GM19025 (cell line): Measurements from ENCODE around the gene PALLD.

Source experiments
- ATAC-seq: cut with Tn5 transposase; IDR thresholded peaks from one replicate; pipeline ENCODE4 v1.9.1; 2021; ENCODE audit warnings: mild to moderate bottlenecking, low read depth, moderate library complexity; ENCODE audit not compliant: unreplicated experiment

The PALLD gene

GRCh38 chr4:168522829-168523489 is 26.1 kb downstream of the PALLD start:
- ATAC-seq = no peak

DNA sequence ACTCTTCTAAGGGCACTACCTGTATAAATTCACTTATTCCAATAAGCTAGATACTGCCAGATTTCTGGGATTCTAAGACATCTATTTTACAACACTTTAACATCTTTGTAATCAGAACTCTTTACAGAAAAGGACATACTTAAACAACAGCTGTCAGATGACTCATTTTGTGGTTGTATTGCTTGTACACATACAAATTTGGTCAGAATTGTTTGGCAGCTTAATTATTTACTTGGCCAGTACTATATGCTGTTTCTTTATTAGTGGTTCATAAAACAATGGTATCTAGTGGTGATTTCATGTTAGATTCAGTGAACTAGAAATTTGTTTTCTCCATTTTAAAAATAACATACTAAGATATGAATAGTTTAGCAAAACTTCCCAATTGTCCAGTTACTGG is 27.2 kb downstream of the PALLD start:
- no peak for ATAC-seq

DNA sequence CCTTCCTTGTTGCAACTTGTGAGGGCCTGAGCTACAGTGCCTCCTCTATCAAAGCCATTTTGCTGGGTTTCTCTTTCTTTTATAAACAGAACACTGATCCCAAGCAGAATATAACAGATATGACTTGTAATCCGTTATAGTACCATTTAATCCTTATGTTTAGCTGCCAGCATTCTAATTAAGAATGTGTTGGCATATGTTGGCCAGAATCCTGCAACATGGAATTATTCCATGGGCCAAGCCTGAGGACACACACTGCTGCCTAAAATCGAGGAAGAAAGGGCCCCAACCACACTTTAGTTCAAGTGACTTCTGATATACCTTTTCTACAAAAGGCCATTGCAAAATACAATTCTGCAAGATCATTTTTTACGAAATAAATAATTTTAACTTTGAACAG is 28.0 kb downstream of the PALLD start:
- ATAC-seq = no peak

- ATAC-seq = no peak
Measured at GRCh38 chr4:168527560-168527959, 30.7 kb downstream of the PALLD start.

DNA sequence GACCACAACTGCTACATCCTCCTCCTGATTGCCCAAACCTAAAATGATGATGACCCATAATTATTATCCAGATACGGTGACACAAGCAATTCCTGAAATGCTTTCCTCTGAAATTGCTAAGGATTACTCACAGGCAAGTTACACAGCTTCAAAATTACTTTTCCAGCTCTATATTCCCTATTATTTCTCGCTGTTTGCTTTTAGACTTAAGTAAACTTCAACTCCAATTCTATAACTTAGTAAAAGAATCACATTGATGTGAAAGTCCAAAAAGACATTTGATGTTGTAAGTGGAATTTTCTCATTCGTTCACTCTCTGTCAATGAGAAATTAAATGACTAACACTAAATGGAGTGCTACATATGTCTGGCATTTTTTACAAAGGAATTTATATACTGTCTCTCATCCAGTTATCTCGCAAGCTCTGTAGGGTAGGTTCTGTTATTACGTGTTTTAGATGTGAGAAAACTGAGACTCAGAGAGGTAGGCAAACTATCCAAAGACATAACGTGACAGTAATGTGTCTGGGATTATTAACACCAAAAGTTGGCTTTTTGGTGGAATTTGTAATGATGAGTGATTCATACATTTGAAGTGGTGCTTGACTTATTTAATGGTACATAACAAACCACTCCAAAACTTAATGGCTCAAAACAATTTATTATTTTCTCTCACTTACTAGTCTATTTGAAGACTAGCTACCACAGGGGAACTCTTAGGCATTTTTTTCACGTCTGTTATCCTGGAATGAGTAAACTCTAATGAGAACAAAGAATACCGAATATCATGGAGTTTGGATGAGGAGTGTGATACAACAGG is 31.5 kb downstream of the PALLD start:
- ATAC-seq = no peak

DNA sequence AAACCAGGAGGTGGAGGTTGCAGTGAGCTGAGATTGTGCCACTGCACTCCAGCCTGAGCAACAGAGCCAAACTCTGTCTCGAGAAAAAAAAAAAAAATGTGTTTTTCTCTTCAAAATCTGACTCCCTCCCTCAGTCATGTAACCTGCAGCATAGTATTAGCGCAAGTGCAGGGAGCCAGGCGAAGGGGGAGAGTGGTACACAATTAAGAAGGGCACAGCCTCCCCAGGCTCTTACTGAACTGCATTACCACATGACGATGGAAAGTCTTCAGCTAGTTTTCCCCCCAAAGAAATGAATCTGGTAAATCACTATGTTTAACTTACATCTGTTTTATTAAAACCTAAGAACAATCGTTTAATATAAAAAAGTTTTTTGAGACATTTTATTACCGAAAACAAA is 32.4 kb downstream of the PALLD start:
- no peak for ATAC-seq

GRCh38 chr4:168531305-168531704 is 34.5 kb downstream of the PALLD start:
- ATAC-seq = no peak

GRCh38 chr4:168534535-168534934 is 37.7 kb downstream of the PALLD start:
- no peak for ATAC-seq

DNA sequence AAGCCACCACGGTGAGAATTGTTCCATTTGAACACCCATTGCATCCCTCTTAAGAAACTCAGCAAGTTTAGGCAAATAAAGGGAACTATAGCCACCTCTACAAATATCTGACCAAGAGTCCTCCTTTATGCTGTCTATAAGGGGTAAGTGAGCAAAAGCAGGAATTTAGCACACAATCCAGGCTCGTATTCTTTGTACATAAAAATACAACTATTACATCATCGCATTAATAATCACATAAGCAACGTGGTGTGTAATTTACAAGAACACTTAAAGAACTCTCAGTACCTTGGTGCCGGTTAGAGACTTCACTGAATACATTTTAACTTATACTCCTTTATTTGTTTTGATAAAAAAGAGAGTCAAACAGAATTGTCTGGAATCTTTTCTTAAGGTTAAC is 38.8 kb downstream of the PALLD start:
- no peak for ATAC-seq

DNA sequence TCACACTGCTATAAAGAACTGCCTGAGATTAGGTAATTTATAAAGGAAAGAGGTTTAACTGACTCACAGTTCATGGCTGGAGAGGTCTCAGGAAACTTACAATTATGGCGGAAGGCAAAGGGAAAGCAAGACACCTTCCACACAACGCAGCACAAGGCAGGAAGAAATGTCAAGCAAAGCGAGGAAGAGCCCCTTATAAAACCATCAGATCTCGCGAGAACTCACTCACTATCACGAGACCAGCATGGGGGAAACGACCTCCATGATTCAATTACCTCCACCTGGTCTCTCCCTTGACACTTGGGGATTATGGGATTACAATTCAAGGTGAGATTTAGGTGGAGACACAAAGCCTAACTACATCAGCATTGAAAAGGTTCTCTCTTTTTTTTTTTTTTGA is 39.6 kb downstream of the PALLD start:
- ATAC-seq = no peak

DNA sequence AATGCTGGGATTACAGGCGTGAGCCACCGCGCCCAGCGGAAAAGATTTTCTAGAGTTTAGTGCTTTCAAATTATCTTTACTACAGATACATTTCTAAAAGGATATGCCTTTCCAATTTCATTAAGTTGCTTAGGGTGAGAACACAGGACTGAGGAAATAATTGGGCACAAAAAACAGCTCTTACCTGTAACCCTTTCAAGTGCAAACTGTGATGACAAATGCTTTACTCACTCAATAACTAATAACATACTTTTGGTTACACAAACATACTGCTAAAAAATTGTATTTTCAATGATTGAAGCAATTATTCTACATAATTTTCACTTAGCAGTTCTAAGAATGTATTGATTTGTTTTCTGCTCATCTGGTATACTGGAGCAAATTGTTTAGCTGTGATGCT is 40.2 kb downstream of the PALLD start:
- no peak for ATAC-seq

- no peak for ATAC-seq
Measured at GRCh38 chr4:168537571-168537970, 40.7 kb downstream of the PALLD start.

DNA sequence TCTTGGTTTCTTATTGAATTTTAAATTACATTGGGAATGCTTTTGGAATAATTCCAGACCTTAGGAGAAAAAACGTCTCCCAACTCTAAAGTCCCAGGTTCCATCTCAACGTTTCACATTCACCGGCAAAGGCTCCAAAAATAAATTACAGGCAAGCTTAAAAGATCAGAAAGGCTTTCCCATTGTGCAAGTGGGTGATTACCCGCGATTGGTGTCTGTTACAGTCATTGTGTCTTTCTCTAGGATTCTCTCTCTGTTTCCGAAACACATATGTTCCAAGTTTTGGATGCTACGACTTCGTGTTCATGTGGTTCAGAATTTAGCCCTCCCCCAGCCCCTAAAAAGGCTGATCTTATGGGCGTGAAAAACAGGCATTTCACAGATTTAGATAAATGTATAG is 41.8 kb downstream of the PALLD start:
- no peak for ATAC-seq

- ATAC-seq = no peak
Measured at GRCh38 chr4:168540086-168540485, 43.2 kb downstream of the PALLD start.

DNA sequence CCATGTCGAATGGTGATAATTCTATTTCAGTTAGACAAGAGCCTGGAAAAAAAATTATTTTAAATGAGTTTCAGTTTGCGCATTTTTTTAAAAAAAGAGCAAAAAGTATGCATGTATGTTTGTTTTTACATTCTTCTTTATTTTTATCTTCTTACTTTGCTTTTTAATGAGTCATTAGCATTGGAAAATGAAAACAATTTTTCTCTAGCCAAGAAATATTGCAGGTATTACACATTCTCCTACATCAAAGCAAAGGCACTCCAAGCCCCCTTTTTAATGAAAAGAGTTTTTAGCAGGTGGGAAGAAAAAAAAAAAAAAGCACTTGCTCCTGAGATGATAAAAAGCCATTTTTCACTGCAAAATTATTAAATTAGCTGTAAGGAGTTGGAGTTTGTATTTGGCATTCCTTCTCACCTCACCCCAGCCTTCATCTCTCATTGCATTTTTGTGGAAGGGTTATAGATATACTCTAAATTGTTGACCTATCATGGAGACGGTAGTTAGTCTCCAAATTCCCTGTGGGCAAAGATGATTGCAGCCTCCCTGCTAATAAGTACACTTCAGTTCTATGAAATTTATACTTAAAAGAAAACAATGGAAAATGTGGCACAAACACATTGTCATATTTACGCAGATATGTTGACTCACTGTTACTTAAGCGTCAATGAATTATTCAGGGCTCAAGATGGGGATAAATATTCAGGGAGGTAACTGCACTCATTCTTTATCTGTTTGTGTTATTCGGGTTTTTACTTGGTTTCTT is 43.8 kb downstream of the PALLD start:
- ATAC-seq = no peak

DNA sequence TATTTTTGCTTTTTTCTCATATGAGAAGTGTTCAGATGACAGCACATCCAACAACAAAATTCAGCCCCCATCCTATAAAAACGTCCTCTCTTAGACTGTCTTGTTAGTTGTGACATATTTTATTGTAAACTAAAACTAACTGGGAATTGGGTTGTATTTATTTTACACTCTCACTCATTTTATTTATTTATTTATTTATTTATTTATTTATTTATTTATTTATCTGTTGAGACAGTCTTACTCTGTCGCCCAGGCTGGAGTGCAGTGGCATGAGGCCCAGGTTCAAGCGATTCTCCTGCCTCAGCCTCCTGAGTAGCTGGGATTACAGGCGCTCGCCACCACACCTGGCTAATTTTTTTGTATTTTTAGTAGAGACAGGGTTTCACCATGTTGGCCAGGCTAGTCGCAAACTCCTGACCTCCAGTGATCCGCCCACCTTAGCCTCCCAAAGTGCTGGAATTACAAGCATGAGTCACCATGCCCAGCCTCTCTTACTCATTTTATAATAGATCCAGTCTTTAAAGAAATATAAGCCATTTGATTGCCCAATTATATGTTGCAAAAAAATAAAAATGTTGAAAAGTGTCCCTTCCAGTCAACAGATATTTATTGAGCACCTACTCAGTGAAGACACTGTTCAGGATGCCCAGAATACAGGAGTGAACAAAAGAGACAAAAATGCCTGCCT is 44.6 kb downstream of the PALLD start:
- ATAC-seq = no peak

GRCh38 chr4:168549143-168549542 is 52.3 kb downstream of the PALLD start:
- ATAC-seq = no peak

GRCh38 chr4:168550064-168550766 is 53.4 kb downstream of the PALLD start:
- ATAC-seq = no peak

- ATAC-seq = no peak
Measured at GRCh38 chr4:168551211-168551610, 54.4 kb downstream of the PALLD start.

DNA sequence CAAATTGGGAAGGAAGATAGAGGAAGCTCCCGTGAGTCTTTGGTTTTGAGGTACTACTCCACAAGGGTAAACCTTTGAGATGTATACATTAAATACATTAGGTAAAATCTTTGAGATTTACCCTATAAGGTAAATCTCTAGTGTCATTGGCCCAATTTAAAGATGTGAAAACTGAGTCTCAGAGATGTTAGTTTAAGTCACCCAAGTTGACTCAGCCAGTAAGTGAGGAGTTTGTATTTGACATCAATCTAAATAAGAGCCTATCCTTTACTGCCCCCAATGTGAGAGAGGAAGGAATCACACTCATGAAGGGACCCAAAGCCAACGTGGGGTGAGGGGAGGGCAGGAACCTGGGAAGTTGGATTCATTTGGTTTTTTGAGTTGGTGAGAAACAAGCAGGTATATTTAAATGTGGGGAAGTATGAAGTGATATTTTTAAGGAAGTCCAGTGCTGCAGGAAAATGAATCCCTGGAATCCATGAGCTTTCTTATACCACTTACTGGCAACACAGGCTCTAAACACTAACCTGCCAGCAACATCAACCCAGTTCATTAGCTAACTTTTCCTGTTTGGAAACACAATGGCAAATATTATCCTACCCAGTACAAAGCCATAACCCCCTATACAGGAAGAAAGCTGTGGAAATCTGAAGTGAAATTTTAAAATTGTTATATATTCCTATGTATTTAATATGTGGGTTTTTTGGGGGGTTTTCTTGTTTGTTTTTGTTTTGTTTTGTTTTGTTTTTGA is 55.3 kb downstream of the PALLD start:
- ATAC-seq = no peak
